VCaP (cell line): ENCODE results near the gene POLD4.

Experiments
- H3K27ac ChIP-seq: fragments of 450-650 bp; 2 replicates; pipeline ENCODE4 v1.5.1; 2017
- TF ChIP-seq, protein P1 (sequence below): fragments of 450-650 bp; conservative IDR thresholded peaks from 2 replicates; pipeline ENCODE4 v1.5.1; 2017; ENCODE audit warnings: mild to moderate bottlenecking, moderate library complexity

POLD4 gene

DNA sequence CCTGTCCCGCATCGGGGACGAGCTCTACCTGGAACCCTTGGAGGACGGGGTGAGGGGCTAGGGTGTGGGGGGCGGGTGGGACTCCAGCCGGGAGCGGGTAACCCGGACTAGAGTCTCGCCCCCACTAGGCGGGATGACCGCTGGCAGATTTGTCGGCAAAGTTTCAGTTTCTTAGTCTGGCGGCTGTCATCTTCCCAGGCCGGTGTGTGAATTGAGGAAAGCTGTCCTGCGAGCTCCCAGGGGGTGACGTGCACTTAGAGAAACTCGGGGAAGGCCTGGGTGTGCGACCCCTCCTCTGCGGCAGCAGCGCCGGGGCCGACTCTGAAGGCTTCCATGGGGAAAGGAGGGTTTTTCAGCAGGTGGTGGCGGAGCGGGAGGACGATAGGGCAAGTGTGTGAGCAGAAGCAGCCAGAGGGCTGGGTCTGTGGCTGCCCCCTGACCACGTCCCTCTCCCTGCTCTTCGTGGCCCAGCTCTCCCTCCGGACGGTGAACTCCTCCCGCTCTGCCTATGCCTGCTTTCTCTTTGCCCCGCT, 38.9 kb upstream of the POLD4 start:
- TF ChIP-seq, protein P1, sequence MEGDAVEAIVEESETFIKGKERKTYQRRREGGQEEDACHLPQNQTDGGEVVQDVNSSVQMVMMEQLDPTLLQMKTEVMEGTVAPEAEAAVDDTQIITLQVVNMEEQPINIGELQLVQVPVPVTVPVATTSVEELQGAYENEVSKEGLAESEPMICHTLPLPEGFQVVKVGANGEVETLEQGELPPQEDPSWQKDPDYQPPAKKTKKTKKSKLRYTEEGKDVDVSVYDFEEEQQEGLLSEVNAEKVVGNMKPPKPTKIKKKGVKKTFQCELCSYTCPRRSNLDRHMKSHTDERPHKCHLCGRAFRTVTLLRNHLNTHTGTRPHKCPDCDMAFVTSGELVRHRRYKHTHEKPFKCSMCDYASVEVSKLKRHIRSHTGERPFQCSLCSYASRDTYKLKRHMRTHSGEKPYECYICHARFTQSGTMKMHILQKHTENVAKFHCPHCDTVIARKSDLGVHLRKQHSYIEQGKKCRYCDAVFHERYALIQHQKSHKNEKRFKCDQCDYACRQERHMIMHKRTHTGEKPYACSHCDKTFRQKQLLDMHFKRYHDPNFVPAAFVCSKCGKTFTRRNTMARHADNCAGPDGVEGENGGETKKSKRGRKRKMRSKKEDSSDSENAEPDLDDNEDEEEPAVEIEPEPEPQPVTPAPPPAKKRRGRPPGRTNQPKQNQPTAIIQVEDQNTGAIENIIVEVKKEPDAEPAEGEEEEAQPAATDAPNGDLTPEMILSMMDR = no peak
- peak overlapping the region; percentile 96 for H3K27ac ChIP-seq

DNA sequence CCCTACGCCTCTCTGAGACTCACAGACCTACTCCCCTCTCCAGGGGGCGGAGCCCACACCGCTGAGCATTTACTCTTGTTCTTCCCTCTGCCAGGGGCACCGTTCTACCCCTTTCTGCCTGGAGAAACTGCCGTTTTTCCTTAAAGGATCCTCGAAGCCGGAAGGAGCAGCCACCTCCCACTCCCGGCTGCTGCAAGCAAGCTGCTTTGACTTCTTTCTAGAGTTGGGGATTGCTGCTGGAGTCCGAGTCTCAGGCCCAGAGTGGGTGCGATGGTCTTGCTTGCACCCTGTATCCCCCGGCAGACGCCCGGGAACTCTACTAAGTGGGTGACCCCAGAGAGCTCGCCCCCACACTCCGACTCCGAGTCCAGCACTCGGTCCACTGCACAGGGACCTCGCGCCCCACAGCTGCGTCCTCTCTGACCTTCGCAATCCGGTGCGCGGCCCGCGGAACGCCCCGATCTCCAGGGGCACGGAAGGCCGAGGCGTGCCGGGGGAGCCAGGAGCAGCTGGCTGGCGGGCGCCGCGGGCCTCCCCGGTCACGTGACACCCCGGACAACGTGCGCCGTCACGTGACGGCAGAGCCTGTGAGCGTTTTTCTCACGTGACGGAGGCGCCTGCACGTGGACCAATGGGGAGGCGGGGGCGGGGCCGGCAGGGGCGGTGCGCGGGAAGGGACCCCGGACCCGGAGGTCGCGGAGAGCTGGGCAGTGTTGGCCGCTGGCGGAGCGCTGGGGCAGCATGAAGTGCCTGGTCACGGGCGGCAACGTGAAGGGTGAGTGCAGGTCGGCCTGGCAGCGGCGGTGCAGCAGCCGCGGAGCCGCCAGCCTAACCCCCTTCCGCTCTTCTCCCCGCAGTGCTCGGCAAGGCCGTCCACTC, 38.2 kb upstream of the POLD4 start, which contains the start of gene RAD9A:
RAD9A (plus strand) TSS at position 683 of the 879 bp plus-strand sequence; CDS start at position 742, 59 bp downstream.
- H3K27ac ChIP-seq = peak within 1 kb of the TSS; percentile 96
- TF ChIP-seq, protein P1 = no peak

DNA sequence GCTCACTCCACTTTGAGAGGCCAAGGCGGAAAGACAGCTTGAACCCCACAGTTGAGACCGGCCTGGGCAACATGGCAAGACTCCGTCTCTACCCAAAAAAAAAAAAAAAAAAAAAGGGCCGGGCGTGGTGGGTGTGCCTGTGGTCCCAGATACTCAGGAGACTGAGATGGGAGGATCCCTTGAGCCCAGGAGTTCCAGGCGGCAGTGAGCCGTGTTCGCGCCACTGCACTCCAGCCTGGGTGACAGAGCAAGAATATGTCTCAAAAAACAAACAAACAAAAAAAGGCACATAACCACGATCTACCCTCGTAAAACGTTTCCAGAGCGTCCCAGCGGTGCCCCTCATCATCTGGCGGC, 37.6 kb upstream of the POLD4 start:
- peak overlapping the region; percentile 96 for H3K27ac ChIP-seq
- TF ChIP-seq, protein P1 = no peak

DNA sequence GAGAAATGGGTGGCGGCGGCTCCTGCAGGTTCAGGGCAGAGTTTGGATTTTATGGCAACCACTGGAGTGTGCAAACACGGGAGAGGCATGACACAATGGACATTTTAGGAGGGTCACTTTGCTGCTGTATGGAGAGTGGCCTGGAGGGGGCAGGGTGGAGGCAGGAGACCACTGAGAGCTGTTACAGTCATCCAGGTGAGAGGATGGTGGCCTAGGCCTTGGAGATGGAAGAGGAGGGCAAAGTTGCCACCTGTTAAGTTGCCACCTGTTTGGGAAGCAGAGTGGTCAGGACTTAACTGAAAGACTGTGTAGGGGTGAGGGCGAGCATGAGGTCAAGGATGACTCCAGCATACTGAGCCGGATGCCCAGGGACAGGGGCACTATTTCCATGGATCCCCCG, 36.1 kb upstream of the POLD4 start:
- peak overlapping the region; percentile 96; the same call in 1 of the 2 replicates for H3K27ac ChIP-seq
- TF ChIP-seq, protein P1 = peak; percentile 81

DNA sequence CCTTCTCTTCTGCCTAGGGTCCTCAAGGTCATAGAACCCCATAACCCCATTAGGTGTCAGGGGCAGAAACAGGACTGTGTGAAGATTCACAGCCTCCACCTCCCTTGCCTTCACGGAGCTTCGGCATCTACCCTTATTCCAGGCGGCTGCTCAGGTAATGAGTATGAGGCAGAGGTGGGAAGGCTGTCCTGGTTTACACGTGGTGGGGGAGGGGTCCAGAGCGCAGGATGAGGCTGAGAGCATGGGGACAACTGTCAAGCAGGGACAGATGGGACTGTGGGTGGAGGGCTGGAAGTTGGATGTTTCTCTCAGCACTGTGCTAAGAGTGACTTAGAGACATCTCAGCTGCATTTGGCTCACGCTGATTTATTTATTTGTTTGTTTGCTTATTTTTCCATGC, 34.2 kb upstream of the POLD4 start:
- TF ChIP-seq, protein P1 = no peak
- H3K27ac ChIP-seq = no peak overlapping the region

DNA sequence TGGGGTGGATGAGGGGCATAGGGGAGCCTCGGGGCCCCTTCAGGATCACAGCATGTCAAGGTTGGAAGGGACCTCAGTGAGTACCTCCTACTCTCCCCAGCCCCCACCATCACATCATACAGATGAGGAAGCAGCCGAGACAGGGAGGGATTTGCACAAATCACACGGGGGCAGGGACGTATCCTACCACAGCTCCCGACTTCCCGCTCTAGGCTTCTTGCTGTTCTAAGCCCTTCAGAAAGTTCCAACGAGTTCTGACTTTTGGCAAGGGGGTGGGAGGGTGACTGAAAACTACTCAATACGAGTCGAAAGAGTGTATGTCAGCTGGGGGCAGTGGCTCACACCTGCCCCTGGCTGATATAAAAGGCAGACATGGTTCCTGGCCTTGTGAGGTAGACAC, 33.7 kb upstream of the POLD4 start:
- H3K27ac ChIP-seq = no peak overlapping the region
- TF ChIP-seq, protein P1 = no peak

DNA sequence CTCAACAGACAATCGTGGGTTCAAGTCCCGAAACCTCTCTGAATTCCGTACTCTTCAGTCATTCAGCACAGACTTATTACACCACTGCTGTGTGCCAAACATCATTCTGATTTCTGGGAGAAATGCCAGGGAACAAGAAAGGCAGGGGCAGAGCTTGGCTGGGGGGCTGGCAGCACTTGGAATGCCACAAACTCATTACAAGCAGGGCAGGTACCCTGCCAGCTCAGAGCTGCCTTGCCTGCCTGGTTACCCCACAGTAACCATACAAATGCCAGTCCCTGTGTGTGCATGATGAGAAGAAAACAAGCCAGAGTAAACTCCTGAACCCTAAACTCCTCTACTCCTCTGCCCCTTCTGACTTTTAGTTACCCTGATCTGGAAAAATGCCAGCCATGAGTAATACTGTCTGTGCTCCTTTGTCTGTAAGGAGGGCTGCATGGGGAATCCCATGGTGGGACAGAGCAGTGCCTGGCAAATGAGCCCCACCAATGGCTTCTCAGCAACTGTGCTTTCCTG, 31.6 kb upstream of the POLD4 start:
- TF ChIP-seq, protein P1 = no peak
- H3K27ac ChIP-seq = no peak overlapping the region
